Activated T-cell treated with anti-CD3 and anti-CD28 coated beads for 4 hours (primary cell): Measurements from ENCODE around the gene ZNF559.
"Not testable (repeated sequence)": the region's sequence is repeated elsewhere in the genome, so short reads cannot be mapped to it uniquely, and the experiment has no call there.

ENCODE experiments used
- DNase-seq: peaks from one replicate; pipeline ENCODE4 v3.0.0-alpha.2; 2020

Gene ZNF559

GRCh38 chr19:9323919-9324583 lies at the start of gene ZNF559:
Gene ZNF559, plus strand, starts transcription at chr19:9324179. Its CDS starts 14,371 bp downstream, at chr19:9338550.
- peak; percentile 98 for DNase-seq

DNA sequence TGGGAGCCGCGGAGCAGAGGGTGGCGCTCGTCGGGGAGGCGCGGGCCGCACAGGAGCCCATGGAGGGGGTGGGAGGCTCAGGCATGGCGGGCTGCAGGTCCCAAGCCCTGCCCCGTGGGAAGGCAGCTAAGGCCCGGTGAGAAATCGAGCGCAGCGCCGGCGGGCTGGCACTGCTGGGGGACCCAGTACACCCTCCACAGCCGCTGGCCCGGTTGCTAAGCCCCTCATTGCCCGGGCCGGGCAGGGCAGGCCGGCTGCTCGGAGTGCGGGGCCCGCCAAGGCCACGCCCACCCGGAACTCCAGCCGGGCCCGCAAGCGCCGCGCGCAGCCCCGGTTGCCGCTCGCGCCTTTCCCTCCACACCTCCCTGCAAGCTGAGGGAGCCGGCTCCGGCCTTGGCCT lies 40.5 kb upstream of the ZNF559 start:
- DNase-seq, result not testable (repeated sequence)

DNA sequence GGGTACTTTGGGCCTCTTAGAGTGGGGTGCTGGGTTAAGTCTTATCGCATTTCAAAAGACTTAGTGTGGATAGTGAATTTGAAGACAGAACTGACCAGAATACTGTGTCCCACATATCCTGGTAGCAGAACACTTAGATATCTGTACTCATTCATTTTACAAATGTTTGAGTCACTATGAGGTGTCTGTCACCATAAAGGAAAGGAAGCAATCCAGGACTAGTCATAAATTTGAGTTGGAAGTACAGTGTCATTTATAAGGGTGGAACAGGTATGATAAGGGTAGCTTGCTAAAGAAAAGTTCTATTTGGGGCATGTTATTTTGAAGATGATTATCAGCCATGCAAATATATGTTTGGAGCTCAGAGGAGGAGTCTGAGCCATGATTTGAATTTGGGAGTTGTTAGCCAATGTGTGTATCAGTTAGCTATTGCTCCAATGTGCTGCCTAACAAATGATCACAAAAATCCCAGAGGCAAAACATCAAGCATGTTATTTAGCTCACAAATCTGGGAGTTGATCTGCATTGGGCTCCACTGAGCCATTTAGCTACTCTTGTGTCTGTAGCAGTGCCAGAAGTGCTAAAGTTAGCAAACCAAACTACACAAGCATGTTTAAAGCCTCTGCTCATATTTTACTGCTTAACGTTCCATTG lies 34.6 kb upstream of the ZNF559 start:
- no peak for DNase-seq

DNA sequence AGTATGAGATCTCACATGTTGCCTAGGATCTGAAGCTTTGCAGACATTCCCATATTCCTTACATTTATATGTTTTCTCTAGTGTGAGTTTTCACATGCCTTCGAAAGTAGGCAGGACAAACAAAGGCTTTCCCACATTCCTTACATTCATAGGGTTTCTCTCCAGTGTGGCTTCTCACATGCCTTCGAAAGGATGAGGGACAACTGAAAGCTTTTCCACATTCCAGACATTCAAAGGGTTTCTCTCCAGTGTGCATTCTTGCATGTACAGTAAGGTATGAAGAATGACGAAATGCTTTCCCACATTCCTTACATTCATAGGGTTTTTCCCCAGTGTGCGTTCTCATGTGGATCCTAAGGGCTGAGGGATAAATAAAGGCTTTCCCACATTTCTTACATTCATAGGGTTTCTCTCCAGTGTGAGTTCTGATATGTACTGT lies 28.5 kb upstream of the ZNF559 start:
- DNase-seq, result no peak

GRCh38 chr19:9296336-9296735 lies 27.6 kb upstream of the ZNF559 start:
- DNase-seq, result no peak

GRCh38 chr19:9306443-9306842 lies 17.5 kb upstream of the ZNF559 start:
- DNase-seq, result no peak

GRCh38 chr19:9308091-9308770 lies 15.7 kb upstream of the ZNF559 start:
- no peak for DNase-seq

GRCh38 chr19:9309139-9309973 lies 14.6 kb upstream of the ZNF559 start, which contains the start of gene ZNF699:
Gene ZNF699, minus strand, starts transcription at chr19:9309838. Its CDS starts 4,719 bp downstream, at chr19:9305119.
- peak; percentile 96 for DNase-seq

DNA sequence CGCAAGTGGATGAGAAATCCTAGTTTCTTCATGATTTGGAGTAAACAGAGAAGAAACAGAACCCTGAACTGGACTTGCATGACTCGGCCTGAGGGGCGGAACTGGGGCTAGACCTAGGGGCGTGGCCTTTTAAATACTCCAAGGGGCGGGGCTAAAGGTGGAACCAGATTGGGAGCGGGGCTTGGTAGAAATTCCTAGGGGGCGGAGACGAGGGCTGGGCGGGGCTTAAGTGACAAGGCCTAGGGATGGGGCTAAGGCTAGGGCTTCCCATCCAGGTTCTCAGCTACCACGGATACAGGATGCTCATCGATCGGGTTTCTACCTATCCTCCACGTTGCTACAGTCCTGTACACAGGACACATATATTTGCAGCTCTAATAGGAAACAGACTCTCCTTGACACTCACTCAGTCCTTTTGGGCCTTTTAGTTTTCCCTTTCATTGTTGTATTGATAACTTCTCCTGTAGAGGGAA lies 14.0 kb upstream of the ZNF559 start:
- no peak for DNase-seq

GRCh38 chr19:9313756-9314155 lies 10.2 kb upstream of the ZNF559 start:
- DNase-seq, result no peak

GRCh38 chr19:9321338-9321737 lies 2.6 kb upstream of the ZNF559 start:
- no peak for DNase-seq

DNA sequence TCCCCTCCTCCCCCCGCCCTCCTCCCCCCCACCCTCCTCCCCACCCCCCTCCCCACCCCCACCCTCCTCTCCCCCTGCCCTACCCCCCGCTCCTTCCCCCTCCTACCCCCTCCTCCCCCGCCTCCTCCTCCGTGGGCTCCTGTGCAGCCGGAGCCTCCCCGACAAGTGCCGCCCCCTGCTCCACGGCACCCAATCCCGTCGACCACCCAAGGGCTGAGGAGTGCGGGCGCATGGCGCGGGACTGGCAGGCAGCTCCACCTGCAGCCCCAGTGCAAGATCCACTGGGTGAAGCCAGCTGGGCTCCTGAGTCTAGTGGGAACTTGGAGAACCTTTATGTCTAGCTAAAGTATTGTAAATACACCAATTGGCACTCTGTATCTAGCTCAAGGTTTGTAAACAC lies 2.2 kb upstream of the ZNF559 start:
- not testable (repeated sequence) for DNase-seq

- not testable (repeated sequence) for DNase-seq
Observed at GRCh38 chr19:9322201-9322600, 1.8 kb upstream of the ZNF559 start.

- DNase-seq, result no peak
Observed at GRCh38 chr19:9323557-9323918, 441 bp upstream of the ZNF559 start.

GRCh38 chr19:9324584-9324962 lies 594 bp downstream of the ZNF559 start:
- no peak for DNase-seq

- no peak for DNase-seq
Observed at GRCh38 chr19:9329999-9330398, 6.0 kb downstream of the ZNF559 start.

DNA sequence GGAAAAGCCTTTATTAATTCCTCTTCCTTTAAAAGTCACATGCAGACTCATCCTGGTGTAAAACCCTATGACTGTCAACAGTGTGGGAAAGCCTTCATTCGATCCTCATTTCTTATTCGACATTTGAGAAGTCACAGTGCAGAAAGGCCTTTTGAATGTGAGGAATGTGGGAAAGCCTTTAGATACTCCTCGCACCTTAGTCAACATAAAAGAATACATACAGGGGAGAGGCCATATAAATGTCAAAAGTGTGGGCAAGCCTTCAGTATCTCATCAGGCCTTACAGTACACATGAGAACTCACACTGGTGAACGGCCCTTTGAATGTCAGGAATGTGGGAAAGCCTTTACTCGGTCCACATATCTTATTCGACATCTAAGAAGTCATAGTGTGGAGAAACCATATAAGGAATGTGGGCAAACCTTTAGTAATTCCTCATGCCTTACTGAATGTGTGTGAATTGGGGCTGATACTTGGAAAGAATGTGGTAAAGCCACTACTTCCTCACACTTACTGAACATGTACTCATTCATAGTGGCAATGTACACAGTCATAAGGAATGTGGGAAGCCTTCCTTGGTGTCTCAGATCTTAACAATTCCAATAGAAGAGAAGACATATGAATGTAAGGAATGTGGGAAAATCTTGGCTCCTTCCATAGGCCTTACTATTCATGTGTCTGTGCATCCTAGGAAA lies 18.8 kb downstream of the ZNF559 start:
- DNase-seq, result no peak

- no peak for DNase-seq
Observed at GRCh38 chr19:9345005-9345404, 21.0 kb downstream of the ZNF559 start.

- no peak for DNase-seq
Observed at GRCh38 chr19:9348253-9348652, 24.3 kb downstream of the ZNF559 start.

DNA sequence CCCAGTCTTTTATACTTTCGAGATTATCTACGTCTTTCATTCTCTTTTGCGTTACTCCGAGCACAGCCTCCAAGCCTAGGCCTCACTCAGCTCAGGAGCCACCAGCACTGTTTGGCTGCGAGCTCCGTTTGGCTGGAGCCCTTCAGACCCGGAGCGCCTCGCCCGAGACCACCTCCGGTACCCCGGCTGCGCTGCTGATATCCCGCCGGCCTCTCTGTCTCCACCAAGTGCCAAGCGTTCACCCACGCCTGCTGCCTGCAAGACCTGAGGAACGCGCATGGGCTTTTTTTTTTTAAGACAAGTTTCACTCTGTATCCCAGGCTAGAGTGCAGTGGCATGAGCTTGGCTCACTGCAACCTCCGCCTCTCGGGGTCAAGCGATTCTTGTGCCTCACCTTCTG lies 24.7 kb downstream of the ZNF559 start:
- no peak for DNase-seq

DNA sequence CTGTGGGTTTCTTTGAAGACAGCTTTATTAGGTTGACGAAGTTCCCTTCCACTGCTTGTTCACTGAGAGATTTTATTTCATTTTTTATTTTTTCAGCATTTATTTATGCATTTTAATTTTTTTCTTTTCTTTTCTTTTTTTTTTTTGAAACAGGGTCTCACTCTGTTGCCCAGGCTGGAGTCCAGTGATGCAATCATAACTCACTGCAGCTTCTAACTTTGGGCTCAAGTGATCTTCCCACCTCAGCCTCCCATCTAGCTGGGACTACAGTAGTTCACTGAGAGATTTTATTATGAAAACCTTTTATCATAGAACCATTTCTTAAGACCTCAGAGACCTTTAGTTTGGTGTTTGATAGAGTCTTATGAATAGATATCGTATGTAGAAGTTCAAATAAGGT lies 28.5 kb downstream of the ZNF559 start:
- DNase-seq, result no peak

GRCh38 chr19:9353011-9353410 lies 29.0 kb downstream of the ZNF559 start:
- no peak for DNase-seq
